Ovary (tissue), 9 donors: ENCODE measurements around the gene SRGAP3. TPM values are rescaled to one million over a fixed set of nuclear protein-coding genes. Genes with fewer than 3 reads are reported as not detected.

Source experiments
- DNase-seq, 5 donors: peaks; one replicate each; pipeline ENCODE4 v3.0.0-alpha.2; 2019 to 2020
- H3K27ac ChIP-seq, 2 donors: fragments of 200-600 bp; one replicate each; pipeline versions ENCODE4 v1.5.1 to v1.8.0; 2019 to 2022
- H3K27me3 ChIP-seq: fragments of 200-600 bp; one replicate; pipeline ENCODE4 v1.8.0; 2022
- H3K36me3 ChIP-seq: fragments of 200-600 bp; sonication (generic); one replicate; pipeline ENCODE4 v1.5.1; 2019
- H3K4me1 ChIP-seq: one replicate; pipeline ENCODE4 v1.8.1; 2013; ENCODE audit warnings: mild to moderate bottlenecking, moderate library complexity; ENCODE audit not compliant: insufficient read depth
- H3K4me3 ChIP-seq: fragments of 200-600 bp; sonication (generic); one replicate; pipeline ENCODE4 v1.5.1; 2017
- H3K9me3 ChIP-seq, 2 donors: fragments of 200-600 bp in 1 of 2; sonication (generic) in 1 of 2; one replicate each; pipeline versions ENCODE4 v1.5.1 to v1.8.1; 2013 to 2019; ENCODE audit warnings: mild to moderate bottlenecking in 1 of 2, moderate library complexity in 1 of 2
- CTCF ChIP-seq, 3 donors: fragments of 450-650 bp in 2 of 3; fragments of 200-600 bp in 1 of 3; IDR thresholded peaks; one replicate each; pipeline versions ENCODE4 v1.5.1 to v1.8.0; 2016 to 2022; ENCODE audit warnings: antibody characterized with exemption in 3 of 3, mild to moderate bottlenecking in 1 of 3
- EP300 ChIP-seq: sonication (generic); formaldehyde crosslinking; IDR thresholded peaks from one replicate; pipeline ENCODE4 v1.6.1; 2017; ENCODE audit warnings: antibody characterized with exemption
- POLR2A ChIP-seq: fragments of 450-650 bp; IDR thresholded peaks from one replicate; pipeline ENCODE4 v1.6.1; 2017; ENCODE audit warnings: antibody characterized with exemption, mild to moderate bottlenecking, moderate library complexity
- WGBS, 3 donors: extraction: QIAGEN DNeasy Blood & Tissue Kit in 1 of 3; methylation state at CpG; one replicate each; pipeline versions ENCODE4 v1.1.5 to v1.1.7; 2013 to 2017; 5-methylcytosine and 5-hydroxymethylcytosine counted together
- intact Hi-C, 4 donors: fragments of 100-400 bp; cut with DNase I; formaldehyde crosslinking; loops; one replicate each; pipeline versions ENCODE4 v1.11.0 to v1.15.1; 2022 to 2023
- polyA plus RNA-seq, 2 donors: library from polyadenylated mRNA; stranded (reverse); fragments of 200-250 nt in 1 of 2; fragments of 350-450 nt in 1 of 2; fragmentation: Illumina TruSeq in 1 of 2; extraction: RNeasy Lipid Tissue Mini Kit (QIAGEN cat#74804) in 1 of 2; gene quantifications; one replicate each; pipeline ENCODE4 v1.2.3, GENCODE V29; 2013 to 2014
- total RNA-seq, 7 donors: library from RNA; depleted of rRNA in 2 of 7; stranded (reverse); fragments of >200 nt in 2 of 7; fragmentation: NEBNext Ultra II Directional in 3 of 7; extraction: Animal tissue kit (Norgen Biotek cat#: 25700) in 3 of 7; gene quantifications; one replicate each; pipeline versions ENCODE4 v1.1.0 to v1.2.4, GENCODE V29; 2016 to 2023
- donor health status: DM: no; HTN: no; CAD: no; lungs with moderate emphysema.
- donor health status: DM: no; HTN: no; CAD: no.
- donor health status: Bipolar disorder and iron deficiency.
- donor health status: DM: yes; HTN: yes; CAD: no.
- donor health status: DM: no; HTN: no; CAD: no.
- donor health status: DM: yes; HTN: yes; CAD: no.

SRGAP3 gene
- total and polyA plus RNA-seq, 9 donors, result 2.1 to 36.8 (median 13.1) TPM

GRCh38 chr3:9070961-9071360 lies 178.5 kb downstream of the SRGAP3 start:
- 82 to 100% (median 94%) methylated on average over 2 of the region's 2 CpGs for WGBS, 3 donors
- Histone ChIP-seq H3K27me3 (no peaks in the 10 kb centered on the region), H3K27ac (no peak overlapping the region), H3K4me3 (no peak overlapping the region), H3K4me1 (peaks cover 6% of the 10 kb centered on the region), H3K9me3 (no peaks in the 10 kb centered on the region), H3K36me3 (no peaks in the 10 kb centered on the region)
- no peak for TF ChIP-seq EP300
- no peak for TF ChIP-seq POLR2A
- no peak for TF ChIP-seq CTCF (IDR thresholded peaks at IDR 0.05)
- no peak for DNase-seq
- intact Hi-C loops, result loop anchor here in 1 of 4 donors (10.0 kb wide), 1 partner anchor 224 kb away; no protein-coding TSS in a partner anchor

DNA sequence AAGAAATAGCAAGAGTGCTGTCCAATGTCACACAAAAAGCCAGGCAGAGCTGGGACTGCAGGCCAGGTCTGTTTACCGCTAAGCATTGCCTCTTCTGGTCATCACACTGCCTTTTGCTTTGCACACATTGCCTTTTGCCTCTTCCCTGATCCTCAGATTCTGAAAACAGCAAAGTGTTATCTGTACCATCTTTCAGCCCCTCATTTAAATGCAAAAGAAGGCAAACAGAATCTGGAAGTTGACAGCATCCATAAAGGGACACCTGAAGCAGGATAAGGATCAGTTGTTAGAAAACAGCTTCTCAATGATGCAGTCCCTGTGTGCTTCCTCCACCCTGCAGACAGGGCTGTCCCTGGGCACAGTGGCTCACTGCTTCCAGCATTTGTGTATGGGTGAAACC lies 179.5 kb downstream of the SRGAP3 start:
- Histone ChIP-seq H3K9me3 (no peaks in the 10 kb centered on the region), H3K27me3 (no peaks in the 10 kb centered on the region), H3K27ac (no peak overlapping the region), H3K4me3 (no peak overlapping the region), H3K4me1 (peaks cover 6% of the 10 kb centered on the region), H3K36me3 (no peaks in the 10 kb centered on the region)
- DNase-seq, result no peak
- TF ChIP-seq EP300, result no peak
- no peak for TF ChIP-seq POLR2A
- TF ChIP-seq CTCF (IDR thresholded peaks at IDR 0.05), result no peak
- intact Hi-C loops, result loop anchor here in 3 of 4 donors (5.0 to 10.0 kb wide), 3 partner anchors 78 to 225 kb away; no protein-coding TSS in a partner anchor
- 100% methylated on average over 1 of the region's 1 CpG for WGBS, 3 donors

GRCh38 chr3:9068051-9068450 lies 181.4 kb downstream of the SRGAP3 start:
- peak; percentile 59 to 71 (median 64) for DNase-seq
- Histone ChIP-seq H3K4me3 (no peak overlapping the region), H3K4me1 (peaks cover 6% of the 10 kb centered on the region), H3K27me3 (no peaks in the 10 kb centered on the region), H3K9me3 (no peaks in the 10 kb centered on the region), H3K27ac (peak overlapping the region in 1 of 2 donors; percentile 47), H3K36me3 (no peaks in the 10 kb centered on the region)
- TF ChIP-seq CTCF (IDR thresholded peaks at IDR 0.05), result no peak
- TF ChIP-seq POLR2A, result no peak
- TF ChIP-seq EP300, result no peak
- intact Hi-C loops, result loop anchor here in 3 of 4 donors (5.0 kb wide), 2 partner anchors 76 to 96 kb away; no protein-coding TSS in a partner anchor
- WGBS, 3 donors, result 4 to 7% (median 6%) methylated on average over 5 of the region's 5 CpGs

DNA sequence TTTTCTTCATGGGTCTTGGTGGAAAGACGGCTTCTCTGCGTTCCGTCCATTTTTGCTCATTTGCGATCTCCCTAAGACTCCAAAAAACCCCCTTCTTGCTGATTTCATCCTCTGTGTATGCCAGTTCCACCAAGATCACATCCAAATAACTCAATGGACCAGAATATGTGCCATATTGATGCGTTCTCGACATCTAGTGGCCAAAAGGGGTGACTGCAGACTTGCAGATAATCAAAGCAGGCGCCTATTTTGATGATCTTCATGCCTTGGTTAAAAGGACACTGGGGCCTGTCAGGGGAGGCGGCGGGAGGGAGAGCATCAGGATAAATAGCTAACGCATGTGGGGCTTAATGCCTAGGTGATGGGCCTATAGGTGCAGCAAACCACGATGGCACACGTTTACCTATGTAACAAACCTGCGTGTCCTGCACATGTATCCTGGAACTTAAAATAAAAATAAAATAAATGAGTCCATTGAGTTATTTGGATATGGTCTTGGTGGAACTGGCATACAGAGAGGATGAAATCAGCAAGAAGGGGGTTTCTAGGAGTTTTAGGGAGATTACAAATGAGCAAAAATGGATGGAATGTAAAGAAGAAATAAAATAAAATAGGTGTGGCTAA lies 182.0 kb downstream of the SRGAP3 start:
- WGBS, 3 donors, result 9 to 14% (median 11%) methylated on average over 13 of the region's 13 CpGs
- peak; percentile 51 to 71 (median 57) for DNase-seq

More for the DNA sequence above, 182.0 kb downstream of the SRGAP3 start:
- H3K27me3 ChIP-seq, result no peaks in the 10 kb centered on the region
- H3K9me3 ChIP-seq, result no peaks in the 10 kb centered on the region
- H3K36me3 ChIP-seq, result no peaks in the 10 kb centered on the region
- H3K4me1 ChIP-seq, result peaks cover 6% of the 10 kb centered on the region
- intact Hi-C loops, result loop anchor here (2.0 to 5.0 kb wide), 3 partner anchors 75 to 95 kb away; no protein-coding TSS in a partner anchor
- TF ChIP-seq EP300 (no peak), POLR2A (no peak), CTCF (IDR thresholded peaks at IDR 0.05) (peak; percentile 80 to 94 (median 89))
- H3K27ac ChIP-seq, result peak overlapping the region in 1 of 2 donors; percentile 47
- H3K4me3 ChIP-seq, result no peak overlapping the region
